NCI-H526 (cell line): Measurements from ENCODE around the gene NOP16.
"Not testable (repeated sequence)": the region's sequence is repeated elsewhere in the genome, so short reads cannot be mapped to it uniquely, and the experiment has no call there.

Experiments used
- DNase-seq, 2 experiments: peaks; one replicate each; lab custom pipeline; 2025; lab: John Stamatoyannopoulos, UW

NOP16 gene

DNA sequence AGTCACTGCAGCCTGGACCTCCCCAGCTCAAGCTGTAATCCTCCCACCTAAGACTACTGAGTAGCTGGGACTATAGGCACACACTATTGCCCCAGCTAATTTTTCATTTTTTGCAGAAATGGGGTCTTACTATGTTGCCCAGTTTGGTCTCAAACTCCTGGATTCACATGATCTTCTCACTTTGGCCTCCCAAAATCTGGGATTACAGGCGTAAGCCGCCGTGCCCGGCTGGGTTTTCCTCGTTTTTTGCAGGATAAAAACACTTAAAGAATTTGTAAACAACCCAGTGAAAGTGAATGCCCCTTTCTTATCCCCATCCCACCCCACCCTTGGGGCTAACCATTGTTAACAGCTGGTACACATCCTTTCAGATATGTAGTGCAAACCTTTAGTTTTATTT lies 20.2 kb upstream of the NOP16 start:
- no peak for DNase-seq

DNA sequence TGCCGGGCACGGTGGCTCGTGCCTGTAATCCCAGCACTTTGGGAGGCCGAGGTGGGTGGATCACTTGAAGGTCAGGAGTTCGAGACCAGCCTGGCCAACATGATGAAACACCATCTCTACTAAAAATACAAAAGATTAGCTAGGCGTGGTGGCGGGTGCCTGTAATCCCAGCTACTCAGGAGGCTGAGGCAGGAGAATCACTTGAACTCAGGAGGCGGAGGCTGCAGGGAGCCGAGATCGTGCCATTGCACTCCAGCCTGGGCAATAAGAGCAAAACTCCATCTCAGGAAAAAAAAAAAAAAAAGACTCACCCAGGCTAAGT lies 19.8 kb upstream of the NOP16 start:
- not testable (repeated sequence) for DNase-seq

DNA sequence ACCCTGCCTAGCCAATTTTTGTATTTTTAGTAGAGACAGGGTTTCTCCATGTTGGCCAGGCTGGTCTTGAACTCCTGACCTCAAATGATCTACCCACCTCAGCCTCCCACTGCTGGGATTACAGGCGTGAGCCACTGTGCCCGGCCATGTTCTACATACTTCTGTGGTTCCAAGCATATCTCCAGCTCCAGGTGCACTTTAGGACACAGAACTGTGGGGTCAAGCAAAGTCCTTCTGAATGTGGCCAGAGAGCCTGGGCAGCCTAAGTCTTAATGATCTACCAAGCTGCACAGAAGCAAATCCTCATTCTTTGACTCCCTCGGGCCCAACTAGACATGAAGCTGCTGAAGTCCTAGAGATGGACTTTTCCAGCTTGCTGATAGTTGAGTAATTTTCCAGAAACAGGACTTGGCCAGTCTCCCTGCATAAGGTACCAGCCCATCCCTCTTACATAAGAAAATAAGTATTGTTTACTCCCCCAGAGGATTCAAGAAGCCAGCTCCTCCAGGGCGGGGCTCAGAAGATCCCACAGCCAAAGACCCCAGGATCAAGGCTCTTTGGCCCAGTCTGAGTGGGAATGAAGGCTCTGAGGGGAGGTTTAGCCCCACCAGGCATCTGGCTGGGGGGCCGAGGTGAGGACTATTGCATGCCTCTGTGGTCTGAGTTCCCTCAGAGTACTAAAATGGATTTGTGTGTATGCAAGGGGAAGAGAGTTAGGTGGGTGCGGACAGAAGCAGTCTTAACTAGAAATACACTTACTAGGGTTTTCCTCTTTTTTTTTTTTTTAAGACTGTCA lies 19.3 kb upstream of the NOP16 start:
- no peak for DNase-seq

DNA sequence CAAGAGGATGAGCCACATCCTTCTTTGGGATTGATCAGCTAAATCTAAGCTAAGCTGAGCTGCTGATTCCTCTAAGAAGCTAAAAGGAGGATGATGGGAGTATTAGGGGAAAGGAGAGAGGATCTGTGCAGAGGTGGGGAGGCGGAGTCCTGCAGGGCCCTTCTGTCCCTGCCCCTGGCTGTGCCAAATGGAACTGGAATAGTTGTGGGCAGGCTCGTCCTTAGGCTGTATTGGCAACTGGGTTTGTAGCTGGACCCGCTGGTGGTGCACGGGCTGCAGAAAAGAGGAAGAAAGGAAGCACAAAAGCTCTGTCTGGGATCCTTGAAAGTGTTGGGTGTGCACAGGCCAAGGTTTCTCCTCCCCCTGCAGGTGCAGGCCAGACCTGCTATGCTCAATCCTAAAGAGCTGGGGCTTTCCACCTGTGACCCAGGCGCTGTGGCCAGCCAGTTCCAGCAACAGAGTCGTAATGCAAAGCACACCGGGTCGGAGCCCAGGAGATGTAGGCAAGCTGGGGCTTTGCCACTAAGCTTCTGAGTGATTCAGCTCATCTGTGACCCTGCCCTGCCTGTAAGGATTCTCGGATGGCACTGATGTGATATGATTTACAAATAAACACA lies 18.1 kb upstream of the NOP16 start:
- no peak for DNase-seq

DNA sequence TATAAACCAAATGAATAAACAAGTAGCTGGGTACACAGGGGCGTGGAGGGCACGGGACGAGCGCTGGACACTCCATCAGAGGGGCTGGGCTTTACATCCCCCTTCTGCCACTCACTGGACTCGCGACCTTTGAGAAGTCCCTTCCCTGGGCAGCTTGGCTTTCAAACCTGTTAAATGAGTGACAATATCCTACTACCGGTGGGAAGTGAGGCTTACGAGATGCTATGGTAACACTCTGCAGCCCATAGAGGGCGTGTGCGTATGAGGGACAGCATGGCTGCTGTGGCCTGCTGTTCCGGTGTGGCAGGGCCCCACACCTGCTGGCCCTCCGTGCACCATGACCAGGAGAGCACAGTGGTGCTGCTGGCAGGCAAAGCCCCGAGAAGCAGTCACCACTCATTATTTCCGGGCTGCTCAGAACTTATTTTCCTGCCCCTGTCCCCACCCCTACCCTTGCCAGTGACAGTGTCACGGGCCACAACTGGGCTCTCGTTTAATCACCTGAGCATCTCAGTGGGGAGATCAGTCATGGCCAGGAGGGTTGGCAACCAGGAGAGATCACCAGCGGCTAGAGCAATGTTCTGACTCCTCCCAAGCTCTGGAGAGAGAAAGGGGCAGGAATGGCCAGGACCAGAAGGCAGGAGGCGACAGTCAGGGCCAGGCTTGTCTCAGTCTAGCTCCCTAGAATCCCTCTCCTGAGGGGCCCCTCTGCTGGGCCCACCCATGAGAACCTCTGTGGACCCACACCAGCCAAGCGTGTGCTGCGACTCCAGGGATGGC lies 17.4 kb upstream of the NOP16 start:
- no peak for DNase-seq

DNA sequence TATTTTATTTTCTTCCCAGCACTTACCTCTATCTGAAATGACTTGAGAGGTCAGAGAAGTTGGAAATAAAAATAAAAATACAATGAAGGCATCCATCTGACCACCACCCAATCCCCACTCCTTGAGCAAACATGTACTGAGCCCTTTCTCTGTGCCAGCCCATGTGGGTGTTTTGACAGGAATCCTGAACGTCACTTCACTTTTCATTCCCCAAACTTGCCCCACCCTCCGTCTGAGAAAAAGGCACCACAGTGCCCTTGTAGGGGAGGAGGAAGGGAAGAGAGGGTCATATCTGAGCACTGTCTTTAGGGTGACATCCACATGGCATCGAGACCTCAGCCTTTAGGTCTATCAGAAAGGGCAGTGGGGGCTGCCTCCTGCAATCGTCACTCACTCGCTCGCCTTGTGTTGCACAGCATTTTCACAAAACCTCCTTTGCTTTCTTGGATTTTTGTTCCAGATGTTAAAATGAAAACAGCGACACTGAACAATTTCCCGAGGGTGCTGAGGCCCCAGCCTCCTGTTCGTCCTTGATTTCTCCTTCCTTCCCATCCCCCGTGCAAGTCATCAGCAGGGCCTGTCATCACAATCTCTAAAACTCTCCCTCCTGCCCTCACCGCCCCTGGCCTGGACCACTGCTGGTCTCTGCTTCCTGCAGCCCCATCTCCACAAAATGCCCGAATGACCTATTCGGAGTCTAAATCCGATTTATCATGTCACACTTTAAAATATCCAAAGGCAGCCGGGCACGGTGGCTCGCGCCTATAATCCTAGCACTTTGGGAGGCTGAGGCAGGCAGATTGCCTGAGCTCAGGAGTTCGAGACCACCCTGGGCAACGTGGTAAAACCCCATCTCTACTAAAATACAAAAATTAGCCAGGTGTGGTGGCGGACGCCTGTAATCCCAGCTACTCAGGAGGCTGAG lies 13.1 kb upstream of the NOP16 start:
- no peak for DNase-seq

DNA sequence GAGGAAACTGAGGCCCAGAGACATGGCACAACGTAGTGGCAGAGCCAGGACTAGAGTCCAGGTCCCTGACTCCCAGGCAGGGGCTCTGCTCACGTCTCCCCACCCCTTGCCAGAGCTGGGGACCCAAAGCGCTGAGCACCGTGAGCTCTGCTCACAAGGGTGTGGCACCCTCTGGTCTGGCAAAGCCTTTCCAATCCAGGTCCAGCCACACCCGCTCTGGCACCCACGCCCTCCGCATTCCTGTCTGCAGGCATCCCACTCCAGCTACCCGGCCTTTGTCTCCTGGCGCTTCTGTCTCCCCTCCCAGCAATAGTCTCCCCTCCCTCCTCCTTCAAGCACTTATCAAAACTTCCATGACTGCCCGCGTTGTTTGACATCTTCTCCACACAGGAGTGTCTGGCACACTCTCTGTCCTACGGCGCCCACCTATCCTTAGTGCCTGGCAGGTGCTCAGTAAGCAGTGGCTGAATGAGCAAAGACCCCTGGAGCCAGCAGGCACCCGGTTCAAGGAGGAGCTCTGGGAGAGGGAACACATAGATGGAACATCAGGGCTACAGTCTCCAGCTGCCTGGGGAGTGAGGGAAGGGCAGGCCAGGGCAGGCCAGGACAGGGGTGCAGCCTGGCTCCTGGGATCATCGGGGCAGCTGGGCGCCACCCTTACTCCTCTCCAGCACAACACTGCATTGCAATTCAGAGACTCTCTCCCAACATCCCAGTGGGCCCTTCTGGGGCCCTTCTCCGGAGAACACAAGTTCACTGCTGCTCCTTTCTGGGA lies 12.2 kb upstream of the NOP16 start:
- no peak for DNase-seq

DNA sequence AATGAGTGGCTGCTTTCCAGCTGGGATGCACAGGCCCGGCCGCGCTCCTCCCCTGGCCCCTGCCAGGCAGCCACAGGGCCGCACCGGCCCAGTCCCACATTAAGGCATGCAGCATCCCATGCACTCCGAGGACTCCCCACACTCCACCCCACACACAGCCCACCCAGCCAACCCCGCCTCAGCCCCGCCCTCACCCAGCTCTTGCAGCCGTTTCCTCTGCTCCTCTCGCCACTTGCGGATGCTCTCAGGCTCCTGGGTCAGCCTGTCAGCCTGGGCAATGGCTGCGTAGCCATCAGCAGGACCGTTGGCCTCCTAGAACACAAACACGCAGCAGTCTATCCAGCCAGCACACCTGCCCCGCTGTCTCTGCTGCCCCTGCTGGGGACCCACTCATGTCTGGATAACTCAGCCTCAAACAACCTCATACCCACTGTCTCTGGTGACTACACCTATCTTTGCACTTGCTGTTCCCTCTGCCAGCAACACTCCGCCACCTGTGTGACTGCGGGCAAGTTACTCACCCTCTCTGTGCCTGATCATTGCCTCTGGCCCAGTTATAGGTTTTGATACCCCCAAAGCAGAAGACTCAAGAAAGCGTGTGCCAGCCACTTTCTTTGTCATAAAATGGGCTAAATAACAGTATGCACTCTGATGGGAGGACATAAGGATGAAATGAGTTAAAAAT lies 9.5 kb upstream of the NOP16 start:
- no peak for DNase-seq

DNA sequence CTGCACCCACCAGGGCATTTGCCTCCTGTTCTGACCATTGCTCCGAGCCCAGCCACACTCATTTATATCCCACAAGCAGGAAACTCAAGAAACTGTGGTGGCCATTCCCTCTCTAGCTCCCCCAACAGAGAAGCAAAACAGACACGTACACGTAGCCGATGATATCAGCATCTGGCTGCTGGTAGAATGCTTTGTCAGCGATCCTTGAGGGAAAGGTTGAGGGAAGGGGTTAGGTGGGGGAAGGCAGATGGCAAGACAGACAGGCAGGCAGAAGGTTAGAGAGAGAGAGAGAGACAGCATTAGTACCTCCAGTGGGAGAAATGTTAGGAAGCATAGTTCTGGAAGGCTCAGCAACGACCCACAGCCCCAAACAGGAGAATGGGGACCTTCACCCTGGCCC lies 7.9 kb upstream of the NOP16 start:
- DNase-seq = no peak

DNA sequence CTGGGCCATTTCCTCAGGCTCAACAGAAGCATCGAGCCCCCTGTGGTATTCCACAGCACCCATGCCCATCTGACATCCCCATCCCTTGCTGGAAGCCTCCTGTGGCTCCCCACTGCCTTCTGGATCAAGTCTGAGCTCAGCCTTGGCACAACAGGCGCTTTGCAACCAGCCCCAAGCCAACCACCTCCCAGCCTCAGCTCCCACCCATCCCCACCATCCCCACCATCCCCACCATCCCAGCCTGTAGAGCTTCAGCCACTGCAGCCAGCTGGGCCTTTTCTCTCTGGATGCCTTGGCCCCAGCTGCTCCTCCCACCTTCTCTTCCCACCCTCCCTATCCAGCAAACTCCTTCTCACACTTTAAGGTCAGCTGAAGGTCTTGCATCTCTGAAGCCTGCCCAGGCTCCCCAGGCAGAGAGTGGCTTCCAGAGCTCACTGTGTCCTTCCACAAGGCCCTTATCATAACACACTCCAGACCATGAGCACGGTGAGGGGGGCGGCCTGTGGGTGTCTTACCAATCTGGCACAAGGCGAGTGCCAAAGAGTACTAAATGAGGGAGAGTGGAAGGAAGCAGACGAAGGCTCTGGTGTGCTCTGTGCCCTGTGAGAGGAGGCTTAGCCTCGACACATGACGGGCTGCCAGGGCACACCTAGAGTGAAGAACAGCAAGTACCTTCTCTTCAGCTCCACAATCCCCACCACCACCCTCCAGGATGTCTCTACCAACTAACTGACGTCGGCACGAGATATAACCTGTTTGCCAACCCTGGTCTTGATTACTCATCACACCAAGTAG lies 6.7 kb upstream of the NOP16 start:
- no peak for DNase-seq

DNA sequence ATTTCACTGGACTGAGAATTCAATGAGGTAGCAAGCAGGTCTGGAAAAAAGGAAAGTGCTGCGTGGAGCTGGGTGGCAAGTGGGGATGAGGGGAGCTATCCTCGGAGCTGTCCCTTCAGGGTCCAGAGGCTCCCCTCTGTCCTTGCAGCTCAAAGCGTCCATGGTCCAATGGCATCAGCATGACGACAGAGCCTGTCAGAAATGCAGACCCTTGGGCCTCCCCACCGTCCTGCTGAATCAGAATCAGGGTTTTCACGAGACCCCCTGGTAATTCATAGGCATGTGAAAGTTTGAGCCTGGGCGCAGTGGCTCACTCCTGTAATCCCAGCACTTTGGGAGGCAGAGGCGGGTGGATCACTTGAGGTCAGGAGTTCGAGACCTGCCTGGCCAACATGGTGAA lies 5.7 kb upstream of the NOP16 start:
- no peak for DNase-seq

DNA sequence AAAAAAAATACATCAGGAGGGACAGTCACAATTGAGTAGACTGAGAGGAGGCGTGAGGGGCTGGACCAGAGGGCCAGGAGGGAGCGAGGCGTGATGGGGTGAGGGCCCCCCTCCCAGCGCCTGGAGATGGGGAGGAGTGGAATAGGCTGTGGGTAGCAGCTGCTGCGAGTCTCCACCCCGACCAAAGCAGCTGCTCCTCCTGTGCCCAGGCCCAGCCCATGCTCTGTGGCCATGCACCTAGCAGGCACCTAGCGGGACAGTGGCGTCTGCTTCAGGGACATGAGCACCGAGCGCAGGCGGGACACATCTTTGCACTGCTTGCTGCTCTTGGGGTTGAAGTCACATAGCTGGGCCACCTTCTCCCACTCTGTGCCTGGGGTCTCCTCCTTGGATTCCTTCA lies 4.1 kb upstream of the NOP16 start:
- no peak for DNase-seq

DNA sequence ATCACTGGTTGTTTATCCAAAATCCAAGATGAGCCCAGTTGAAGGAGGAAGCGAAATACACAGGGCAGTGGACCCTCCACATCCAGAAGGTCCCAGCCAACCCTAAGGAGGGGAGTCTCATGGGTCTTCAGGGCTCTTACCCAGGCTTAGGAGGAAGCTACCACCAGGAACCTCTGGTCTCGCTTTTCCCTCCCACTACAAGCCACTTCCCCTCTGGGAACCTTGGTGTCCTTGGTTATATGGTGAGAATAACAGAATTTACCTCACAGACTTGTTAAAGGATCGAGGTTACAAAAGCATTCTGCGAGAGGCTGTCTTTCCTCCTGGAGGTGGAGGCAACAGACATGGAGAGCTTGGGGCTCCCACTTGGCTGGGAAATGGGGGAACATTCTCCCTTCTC lies 3.6 kb upstream of the NOP16 start:
- DNase-seq = no peak

DNA sequence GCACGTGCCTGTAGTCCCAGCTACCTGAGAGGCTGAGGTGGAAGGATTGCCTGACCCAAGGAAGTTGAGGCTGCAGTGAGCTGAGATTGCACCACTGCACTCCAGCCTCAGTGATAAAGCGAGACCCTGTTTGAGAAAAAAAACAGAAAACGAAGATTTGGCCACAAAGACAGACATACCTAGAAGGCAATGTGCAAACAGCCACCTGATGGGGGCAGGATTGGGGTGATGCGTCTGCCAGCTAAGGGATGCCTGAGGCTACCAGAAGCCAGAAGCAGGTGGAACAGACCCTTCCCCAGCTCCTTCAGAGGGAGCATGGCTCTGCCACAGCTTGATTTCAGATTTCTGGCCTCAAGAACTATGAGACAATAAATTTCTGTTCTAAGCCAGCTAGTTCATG lies 3.1 kb upstream of the NOP16 start:
- no peak for DNase-seq

DNA sequence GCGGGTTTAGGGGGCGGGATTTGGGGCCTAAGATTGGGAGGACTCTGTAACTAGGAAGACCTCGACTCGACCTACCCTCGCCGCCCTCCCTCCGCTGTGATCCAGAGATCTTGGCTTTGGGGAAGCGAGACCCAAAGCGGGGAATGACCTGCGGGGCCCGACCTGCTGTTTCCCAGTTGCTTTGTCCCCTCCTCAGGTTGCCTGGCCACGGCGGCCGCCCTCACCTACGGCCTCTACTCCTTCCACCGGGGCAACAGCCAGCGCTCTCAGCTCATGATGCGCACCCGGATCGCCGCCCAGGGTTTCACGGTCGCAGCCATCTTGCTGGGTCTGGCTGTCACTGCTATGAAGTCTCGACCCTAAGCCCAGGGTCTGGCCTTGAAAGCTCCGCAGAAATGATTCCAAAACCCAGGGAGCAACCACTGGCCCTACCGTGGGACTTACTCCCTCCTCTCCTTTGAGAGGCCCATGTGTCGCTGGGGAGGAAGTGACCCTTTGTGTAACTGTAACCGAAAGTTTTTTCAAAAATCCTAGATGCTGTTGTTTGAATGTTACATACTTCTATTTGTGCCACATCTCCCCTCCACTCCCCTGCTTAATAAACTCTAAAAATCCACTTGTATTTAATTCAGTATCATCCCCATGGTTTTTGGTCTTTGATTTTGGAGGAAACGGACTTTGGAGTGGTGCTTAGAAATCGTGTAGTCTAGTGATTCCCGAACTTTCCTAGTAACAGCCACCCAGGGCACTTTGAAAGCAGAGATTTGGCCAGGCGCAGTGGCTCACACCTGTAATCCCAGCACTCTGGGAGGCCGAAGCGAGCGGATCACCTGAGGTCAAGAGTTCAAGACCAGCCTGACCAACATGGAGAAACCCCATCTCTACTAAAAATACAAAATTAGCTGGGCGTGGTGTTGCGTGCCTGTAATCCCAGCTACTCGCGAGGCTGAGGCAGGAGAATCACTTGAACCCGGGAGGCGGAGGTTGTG lies 1.0 kb upstream of the NOP16 start:
- peak in 1 of 2 experiments; percentile 53 for DNase-seq

DNA sequence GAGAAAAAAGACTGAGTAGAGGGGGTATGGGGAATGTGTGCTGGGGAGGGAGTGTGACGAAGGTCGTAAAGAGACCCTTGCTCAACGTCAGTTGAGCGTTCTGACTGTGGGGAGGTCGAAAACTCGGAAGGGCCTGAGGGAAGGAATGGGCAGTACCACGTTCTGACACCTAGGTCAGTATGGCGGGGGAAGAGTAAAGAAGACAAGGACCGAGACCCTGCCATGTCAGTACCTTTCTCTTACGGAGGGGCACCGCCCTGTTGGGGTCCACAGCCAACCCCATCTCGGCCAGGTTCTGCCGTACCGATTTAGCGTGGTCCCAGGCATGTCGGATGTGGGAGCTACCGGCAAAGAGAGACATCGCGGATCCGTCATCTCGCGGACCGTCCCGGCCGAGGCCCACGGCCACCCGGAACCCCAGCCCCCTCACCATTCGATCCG lies 375 bp downstream of the NOP16 start:
- DNase-seq = peak in 1 of 2 experiments; percentile 8

DNA sequence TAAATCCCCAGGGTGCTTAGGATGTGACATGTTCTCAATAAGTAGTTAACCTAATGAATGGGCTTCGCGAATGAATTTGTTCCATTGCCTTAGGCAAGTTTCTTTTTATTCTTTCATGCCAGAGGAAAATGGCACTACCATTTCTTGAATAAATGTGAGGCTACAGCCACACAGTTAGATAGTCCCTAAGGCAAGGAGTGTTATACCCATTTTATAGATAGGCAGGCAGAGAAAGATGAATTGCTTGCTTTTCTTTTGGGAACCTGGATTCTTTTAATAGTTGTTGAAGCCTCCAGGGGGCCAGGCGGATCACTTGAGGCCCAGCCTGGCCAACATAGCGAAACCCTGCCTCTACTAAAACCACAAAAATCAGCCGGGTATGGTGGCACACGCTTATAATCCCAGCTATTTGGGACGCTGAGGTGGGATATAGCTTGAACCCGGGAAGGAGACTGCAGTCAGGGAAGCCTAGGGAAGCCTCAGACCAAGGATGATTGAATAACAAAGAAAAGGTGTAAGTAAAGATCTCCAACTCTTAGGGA lies 943 bp downstream of the NOP16 start:
- DNase-seq = no peak

DNA sequence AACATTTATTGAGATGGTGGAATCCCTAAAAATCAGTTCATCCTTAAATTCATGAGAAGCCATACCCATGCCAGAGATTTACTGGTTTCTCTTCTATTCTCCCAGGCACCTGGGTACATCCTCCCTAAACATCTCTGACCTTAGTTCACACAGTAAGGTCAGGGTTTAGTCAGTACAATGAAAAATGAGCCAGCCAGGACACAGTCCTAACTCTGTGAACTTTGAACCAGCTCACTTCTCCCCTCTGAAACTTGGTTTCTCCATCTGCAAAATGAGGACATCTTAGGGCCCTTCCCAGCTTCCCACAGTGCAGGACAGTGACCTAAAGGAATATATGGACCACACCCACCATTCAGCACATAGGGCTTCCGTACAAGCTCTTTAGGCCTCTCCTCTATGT lies 1.9 kb downstream of the NOP16 start:
- no peak for DNase-seq
